GM19455 (cell line): ENCODE measurements around the gene SLC51B.
"Not testable (repeated sequence)": the region's sequence is repeated elsewhere in the genome, so short reads cannot be mapped to it uniquely, and the experiment has no call there.

ENCODE experiments used
- ATAC-seq: cut with Tn5 transposase; IDR thresholded peaks from one replicate; pipeline ENCODE4 v1.9.1; 2021; ENCODE audit not compliant: unreplicated experiment

SLC51B gene

GRCh38 chr15:65040461-65040860 lies 4.7 kb upstream of the SLC51B start:
- no peak for ATAC-seq

GRCh38 chr15:65041787-65042186 lies 3.4 kb upstream of the SLC51B start:
- no peak for ATAC-seq

- no peak for ATAC-seq
Measured at GRCh38 chr15:65042776-65043327, 2.3 kb upstream of the SLC51B start.

GRCh38 chr15:65044218-65044617 lies 969 bp upstream of the SLC51B start:
- not testable (repeated sequence) for ATAC-seq

- ATAC-seq = no peak
Measured at GRCh38 chr15:65048241-65048640, 3.1 kb downstream of the SLC51B start.

GRCh38 chr15:65049418-65049840 lies 4.2 kb downstream of the SLC51B start:
- peak; percentile 85 for ATAC-seq

- ATAC-seq = no peak
Measured at GRCh38 chr15:65050270-65050669, 5.1 kb downstream of the SLC51B start.

GRCh38 chr15:65051266-65051665 lies 6.1 kb downstream of the SLC51B start:
- no peak for ATAC-seq

GRCh38 chr15:65052956-65053355 lies 7.8 kb downstream of the SLC51B start:
- no peak for ATAC-seq

- no peak for ATAC-seq
Measured at GRCh38 chr15:65054333-65055200, 9.4 kb downstream of the SLC51B start.

- no peak for ATAC-seq
Measured at GRCh38 chr15:65055201-65055870, 10.1 kb downstream of the SLC51B start.

- no peak for ATAC-seq
Measured at GRCh38 chr15:65056106-65056505, 10.9 kb downstream of the SLC51B start.

GRCh38 chr15:65056868-65057548 lies 11.8 kb downstream of the SLC51B start:
- ATAC-seq = no peak

GRCh38 chr15:65057549-65057940 lies 12.4 kb downstream of the SLC51B start:
- no peak for ATAC-seq

- ATAC-seq = no peak
Measured at GRCh38 chr15:65058394-65059368, 13.5 kb downstream of the SLC51B start.

GRCh38 chr15:65059369-65059750 lies 14.2 kb downstream of the SLC51B start:
- no peak for ATAC-seq

- no peak for ATAC-seq
Measured at GRCh38 chr15:65059931-65060596, 14.9 kb downstream of the SLC51B start.

GRCh38 chr15:65060641-65061397 lies 15.6 kb downstream of the SLC51B start:
- no peak for ATAC-seq

GRCh38 chr15:65062061-65062460 lies 16.9 kb downstream of the SLC51B start:
- ATAC-seq = no peak
